Embryonic facial prominence (tissue), 1 donor: ENCODE data around the gene RPUSD2.
"Not testable (repeated sequence)": the region's sequence is repeated elsewhere in the genome, so short reads cannot be mapped to it uniquely, and the experiment has no call there.

ENCODE experiments used
- DNase-seq: peaks from one replicate; pipeline ENCODE4 v3.0.0-alpha.2; 2016; ENCODE audit errors: extremely low spot score

The RPUSD2 gene

DNA sequence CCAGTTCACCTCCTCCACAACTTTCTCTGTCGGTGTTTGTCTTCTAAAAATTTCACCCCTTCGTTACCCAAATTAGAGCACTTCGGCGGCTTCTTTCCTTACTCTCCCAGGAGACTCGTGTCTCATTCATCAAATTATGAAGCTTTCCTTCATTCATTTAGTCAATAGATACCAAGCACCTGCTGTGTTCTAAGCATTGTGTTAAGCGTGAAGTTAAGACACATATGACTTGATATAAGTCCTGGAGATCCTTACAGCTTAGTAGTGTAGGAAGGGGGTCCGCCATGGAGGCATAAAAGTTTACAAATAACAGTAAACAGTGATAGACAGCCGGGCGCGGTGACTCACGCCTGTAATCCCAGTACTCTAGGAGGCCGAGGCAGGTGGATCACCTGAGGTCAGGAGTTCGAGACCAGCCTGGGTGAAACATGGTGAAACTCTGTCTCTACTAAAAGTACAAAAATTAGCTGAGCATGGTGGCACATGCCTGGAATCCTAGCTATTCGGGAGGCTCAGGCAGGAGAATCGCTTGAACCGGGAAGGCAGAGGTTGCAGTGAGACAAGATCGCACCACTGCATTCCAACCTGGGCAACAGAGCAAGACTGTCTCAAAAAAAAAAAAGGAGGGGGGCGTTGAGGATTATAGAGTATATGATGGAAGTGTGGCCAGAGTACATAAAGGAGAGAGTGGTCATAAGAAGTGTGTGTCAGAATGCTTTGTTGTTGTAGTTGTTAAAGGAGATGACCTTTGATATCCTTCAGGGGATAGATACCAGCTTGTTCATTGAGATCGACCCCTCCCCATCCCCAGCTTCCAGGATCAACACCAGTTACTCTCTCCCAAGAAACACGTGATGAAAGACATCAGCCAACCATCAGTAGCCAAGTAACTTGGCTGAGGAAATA lies 3.5 kb upstream of the RPUSD2 start:
- DNase-seq: no peak

GRCh38 chr15:40567111-40567510 lies 2.0 kb upstream of the RPUSD2 start:
- DNase-seq: no peak

- DNase-seq: no peak
Observed at GRCh38 chr15:40575113-40575512, 6.0 kb downstream of the RPUSD2 start.

DNA sequence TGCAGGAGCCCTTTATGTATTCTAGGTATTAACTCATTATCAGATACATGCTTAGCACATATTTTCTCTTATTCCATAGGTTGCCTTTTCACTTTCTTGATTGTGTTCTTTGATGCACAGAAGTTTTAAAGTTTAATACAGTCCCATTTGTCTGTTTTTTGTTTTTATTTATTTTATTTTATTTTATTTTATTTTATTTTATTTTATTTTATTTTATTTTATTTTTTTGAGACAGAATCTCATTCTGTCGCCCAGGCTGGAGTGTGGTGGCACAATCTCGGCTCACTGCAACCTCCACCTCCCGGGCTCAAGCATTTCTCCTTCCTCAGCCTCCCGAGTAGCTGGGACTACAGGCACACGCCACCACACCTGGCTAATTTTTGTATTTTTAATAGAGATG lies 7.8 kb downstream of the RPUSD2 start:
- DNase-seq: not testable (repeated sequence)

GRCh38 chr15:40578892-40579291 lies 9.8 kb downstream of the RPUSD2 start:
- no peak for DNase-seq

- not testable (repeated sequence) for DNase-seq
Observed at GRCh38 chr15:40581796-40582195, 12.7 kb downstream of the RPUSD2 start.

GRCh38 chr15:40582726-40583246 lies 13.7 kb downstream of the RPUSD2 start:
- DNase-seq: no peak

DNA sequence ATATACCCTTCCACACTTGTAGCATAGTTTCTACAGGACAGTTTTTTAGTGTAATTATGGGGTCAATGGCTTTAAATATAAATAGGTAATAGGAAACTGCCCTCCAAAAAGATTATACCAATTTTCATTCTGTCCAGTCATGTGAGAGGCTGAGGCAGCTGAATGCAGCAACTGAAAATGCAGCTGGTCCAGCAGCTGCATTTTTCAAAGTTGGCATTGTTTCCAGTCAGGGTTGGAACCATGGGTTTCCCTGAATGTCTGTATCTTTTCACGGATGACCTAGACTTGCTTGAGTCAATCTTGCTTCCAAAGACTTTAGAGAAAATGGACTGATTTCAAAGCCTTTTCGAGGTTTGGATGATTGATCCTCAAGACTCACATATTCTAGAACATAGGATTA lies 15.1 kb downstream of the RPUSD2 start:
- DNase-seq: no peak

- DNase-seq: no peak
Observed at GRCh38 chr15:40590667-40591050, 21.6 kb downstream of the RPUSD2 start.

GRCh38 chr15:40591389-40591788 lies 22.3 kb downstream of the RPUSD2 start:
- no peak for DNase-seq

DNA sequence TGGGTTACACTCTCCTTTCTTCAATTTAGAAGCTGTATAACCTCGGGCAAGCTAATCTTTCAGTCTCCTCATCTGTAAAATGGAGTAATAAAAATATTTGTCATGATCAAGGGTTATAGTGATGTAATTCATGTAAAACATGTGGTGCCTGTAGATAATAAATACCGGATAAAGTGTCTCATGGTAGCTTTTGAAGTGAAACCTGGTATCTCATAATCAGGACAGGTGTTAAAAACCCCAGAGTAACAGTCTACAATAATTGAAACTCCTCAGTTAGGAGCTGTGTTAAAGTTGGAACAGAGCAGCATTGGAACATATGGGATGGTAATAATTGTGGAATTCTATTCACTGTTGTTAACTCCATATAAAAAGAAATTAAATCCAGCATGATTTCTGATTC lies 24.1 kb downstream of the RPUSD2 start:
- no peak for DNase-seq

- DNase-seq: peak; percentile 94
Observed at GRCh38 chr15:40593588-40594428, 24.7 kb downstream of the RPUSD2 start, which contains the start of gene KNL1. TSS of gene KNL1 (plus strand) at chr15:40594249. CDS start at chr15:40602932, 8,683 bp downstream.

GRCh38 chr15:40594429-40594836 lies 25.3 kb downstream of the RPUSD2 start:
- DNase-seq: no peak

- DNase-seq: no peak
Observed at GRCh38 chr15:40595219-40595618, 26.1 kb downstream of the RPUSD2 start.

GRCh38 chr15:40595773-40596172 lies 26.7 kb downstream of the RPUSD2 start:
- no peak for DNase-seq

- no peak for DNase-seq
Observed at GRCh38 chr15:40597024-40597423, 27.9 kb downstream of the RPUSD2 start.

- DNase-seq: no peak
Observed at GRCh38 chr15:40598126-40598525, 29.0 kb downstream of the RPUSD2 start.

GRCh38 chr15:40598672-40599071 lies 29.6 kb downstream of the RPUSD2 start:
- DNase-seq: no peak

DNA sequence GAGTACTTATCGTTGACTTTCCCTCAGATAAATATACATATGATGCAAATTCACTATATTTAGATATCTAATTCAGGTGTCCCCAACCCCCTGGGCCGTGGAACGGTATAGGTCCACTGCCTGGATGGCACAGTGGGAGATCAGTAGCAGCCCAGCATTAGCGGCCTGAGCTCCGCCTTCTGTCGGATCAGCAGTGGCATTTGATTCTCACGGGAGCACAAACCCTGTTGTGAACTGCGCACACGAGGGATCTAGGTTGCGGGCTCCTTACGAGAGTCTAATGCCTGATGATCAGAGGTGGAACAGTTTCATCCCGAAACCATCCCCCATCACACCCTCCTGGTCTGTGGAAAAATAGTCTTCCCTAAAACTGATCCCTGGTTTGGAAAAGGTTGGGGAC lies 31.9 kb downstream of the RPUSD2 start:
- no peak for DNase-seq

- no peak for DNase-seq
Observed at GRCh38 chr15:40603935-40604334, 34.8 kb downstream of the RPUSD2 start.

GRCh38 chr15:40613080-40613479 lies 44.0 kb downstream of the RPUSD2 start:
- DNase-seq: no peak

DNA sequence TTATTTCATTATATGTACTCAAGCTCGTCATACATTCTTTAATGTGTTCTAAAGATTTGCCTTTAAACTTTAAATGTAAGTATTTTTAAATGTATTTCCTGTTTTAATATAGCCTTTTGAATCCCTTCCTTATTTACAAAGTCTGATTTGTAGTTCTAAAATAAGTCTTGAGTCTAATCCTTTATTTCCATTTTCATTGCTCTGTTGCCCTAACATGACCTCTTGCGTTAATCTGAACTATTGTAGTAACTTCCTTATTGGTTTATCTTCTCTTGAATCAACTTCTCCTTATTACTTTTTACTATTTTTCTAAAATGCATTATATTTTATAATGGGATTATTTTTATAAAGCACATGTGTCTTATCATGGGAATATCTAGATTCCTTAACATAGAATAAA lies 48.9 kb downstream of the RPUSD2 start:
- no peak for DNase-seq
